Measurements from ENCODE around the gene OVCH2. TPM values are rescaled to one million over a fixed set of nuclear protein-coding genes. Genes with fewer than 3 reads are reported as not detected.
A peak's percentile ranks its signal among the peaks of the same experiment; 100 is the strongest.

OVCH2 gene
- total and polyA plus RNA-seq, 8 donors = 0.10 to 1.8 (median 0.73) TPM; not detected in 5

GRCh38 chr11:7645206-7645605 lies 61.1 kb downstream of the OVCH2 start:
- no peak for TF ChIP-seq POLR2A (IDR thresholded peaks at IDR 0.05)
- TF ChIP-seq, protein P1, sequence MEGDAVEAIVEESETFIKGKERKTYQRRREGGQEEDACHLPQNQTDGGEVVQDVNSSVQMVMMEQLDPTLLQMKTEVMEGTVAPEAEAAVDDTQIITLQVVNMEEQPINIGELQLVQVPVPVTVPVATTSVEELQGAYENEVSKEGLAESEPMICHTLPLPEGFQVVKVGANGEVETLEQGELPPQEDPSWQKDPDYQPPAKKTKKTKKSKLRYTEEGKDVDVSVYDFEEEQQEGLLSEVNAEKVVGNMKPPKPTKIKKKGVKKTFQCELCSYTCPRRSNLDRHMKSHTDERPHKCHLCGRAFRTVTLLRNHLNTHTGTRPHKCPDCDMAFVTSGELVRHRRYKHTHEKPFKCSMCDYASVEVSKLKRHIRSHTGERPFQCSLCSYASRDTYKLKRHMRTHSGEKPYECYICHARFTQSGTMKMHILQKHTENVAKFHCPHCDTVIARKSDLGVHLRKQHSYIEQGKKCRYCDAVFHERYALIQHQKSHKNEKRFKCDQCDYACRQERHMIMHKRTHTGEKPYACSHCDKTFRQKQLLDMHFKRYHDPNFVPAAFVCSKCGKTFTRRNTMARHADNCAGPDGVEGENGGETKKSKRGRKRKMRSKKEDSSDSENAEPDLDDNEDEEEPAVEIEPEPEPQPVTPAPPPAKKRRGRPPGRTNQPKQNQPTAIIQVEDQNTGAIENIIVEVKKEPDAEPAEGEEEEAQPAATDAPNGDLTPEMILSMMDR (IDR thresholded peaks at IDR 0.05) = no peak
- no peak for TF ChIP-seq EP300 (IDR thresholded peaks at IDR 0.05)
- TF ChIP-seq POLR2AphosphoS5 (IDR thresholded peaks at IDR 0.05) = no peak
- H3K36me3 ChIP-seq = peaks cover 34 to 80% (median 69%) of the 10 kb centered on the region in 4 donors
- no peak overlapping the region for H3K4me3 ChIP-seq
- DNase-seq = no peak
- H3K4me1 ChIP-seq = peaks cover 0 to 14% (median 0%) of the 10 kb centered on the region in 4 donors
- no peak overlapping the region for H3K27ac ChIP-seq
- H3K9me3 ChIP-seq = no peaks in the 10 kb centered on the region
- intact Hi-C loops (cut with DNase I; ENCODE audit: low total_unique reads) = no loop called here
- no peaks in the 10 kb centered on the region for H3K27me3 ChIP-seq
- 77 to 89% (median 83%) methylated on average over 3 of the region's 3 CpGs for WGBS, 5 donors

- Histone ChIP-seq H3K4me1 (peaks cover 7 to 30% (median 11%) of the 10 kb centered on the region in 4 donors), H3K27ac (no peak overlapping the region), H3K4me3 (no peak overlapping the region), H3K9me3 (no peaks in the 10 kb centered on the region), H3K36me3 (peaks cover 20 to 71% (median 54%) of the 10 kb centered on the region in 4 donors), H3K27me3 (no peaks in the 10 kb centered on the region)
- intact Hi-C loops (cut with DNase I; ENCODE audit: low total_unique reads) = no loop called here
- no peak for DNase-seq
- no peak for TF ChIP-seq POLR2A (IDR thresholded peaks at IDR 0.05)
- no peak for TF ChIP-seq POLR2AphosphoS5 (IDR thresholded peaks at IDR 0.05)
- 56 to 75% (median 68%) methylated on average over 4 of the region's 4 CpGs for WGBS, 5 donors
Observed at GRCh38 chr11:7643314-7643713, 63.0 kb downstream of the OVCH2 start.

- Histone ChIP-seq H3K27me3 (no peaks in the 10 kb centered on the region), H3K4me3 (no peak overlapping the region), H3K4me1 (peaks cover 7 to 34% (median 13%) of the 10 kb centered on the region in 4 donors), H3K27ac (no peak overlapping the region), H3K9me3 (no peaks in the 10 kb centered on the region), H3K36me3 (peaks cover 20 to 71% (median 55%) of the 10 kb centered on the region in 4 donors)
- intact Hi-C loops (cut with DNase I; ENCODE audit: low total_unique reads) = no loop called here
- DNase-seq = no peak
- TF ChIP-seq EP300 (IDR thresholded peaks at IDR 0.05) (no peak), POLR2A (IDR thresholded peaks at IDR 0.05) (no peak), POLR2AphosphoS5 (IDR thresholded peaks at IDR 0.05) (no peak)
- TF ChIP-seq, protein P1 (IDR thresholded peaks at IDR 0.05) = no peak
- WGBS, 5 donors = 30 to 54% (median 41%) methylated on average over 4 of the region's 4 CpGs
Observed at GRCh38 chr11:7642747-7643146, 63.5 kb downstream of the OVCH2 start.

DNA sequence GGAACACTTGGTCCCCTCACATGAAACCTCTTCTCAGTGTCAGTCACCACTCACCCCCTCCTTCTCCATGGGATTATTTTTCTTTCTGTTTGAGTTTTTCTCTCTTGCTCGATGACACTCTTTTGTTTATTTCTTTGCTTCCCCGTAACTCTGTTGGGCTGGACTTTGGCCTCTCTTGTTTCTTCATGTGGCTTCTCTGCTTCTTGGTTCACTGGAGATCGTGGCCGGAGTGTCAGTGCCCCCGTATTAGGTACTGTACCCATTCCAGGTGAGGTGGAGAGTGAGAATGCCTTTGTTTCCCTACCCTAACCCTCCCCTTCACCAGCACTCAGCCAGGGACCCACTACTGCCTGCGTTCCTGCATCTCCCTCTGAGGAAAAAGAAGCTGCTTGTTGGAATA lies 65.5 kb downstream of the OVCH2 start:
- no peak for DNase-seq
- WGBS, 5 donors = 52 to 72% (median 60%) methylated on average over 6 of the region's 6 CpGs
- Histone ChIP-seq H3K4me3 (no peak overlapping the region), H3K27ac (peak overlapping the region in 2 of 5 donors; percentile 11 to 35), H3K27me3 (no peaks in the 10 kb centered on the region), H3K9me3 (no peaks in the 10 kb centered on the region), H3K4me1 (peaks cover 7 to 25% (median 13%) of the 10 kb centered on the region in 4 donors), H3K36me3 (peaks cover 29 to 80% (median 70%) of the 10 kb centered on the region in 4 donors)
- intact Hi-C loops (cut with DNase I; ENCODE audit: low total_unique reads) = no loop called here
- TF ChIP-seq EP300 (IDR thresholded peaks at IDR 0.05) = no peak
- TF ChIP-seq POLR2A (IDR thresholded peaks at IDR 0.05) = no peak
- TF ChIP-seq POLR2AphosphoS5 (IDR thresholded peaks at IDR 0.05) = no peak
- TF ChIP-seq, protein P1 (IDR thresholded peaks at IDR 0.05) = no peak

- TF ChIP-seq POLR2AphosphoS5 (IDR thresholded peaks at IDR 0.05) (no peak), POLR2A (IDR thresholded peaks at IDR 0.05) (no peak), EP300 (IDR thresholded peaks at IDR 0.05) (no peak)
- TF ChIP-seq, protein P1 (IDR thresholded peaks at IDR 0.05) = no peak
- Histone ChIP-seq H3K36me3 (peaks cover 29 to 83% (median 74%) of the 10 kb centered on the region in 4 donors), H3K4me1 (peaks cover 7 to 25% (median 13%) of the 10 kb centered on the region in 4 donors), H3K9me3 (no peaks in the 10 kb centered on the region), H3K27ac (peak overlapping the region; percentile 5 to 74 (median 28)), H3K27me3 (no peaks in the 10 kb centered on the region), H3K4me3 (no peak overlapping the region)
- WGBS, 5 donors = 25 to 51% (median 41%) methylated on average over 3 to 5 of the region's 5 CpGs
- intact Hi-C loops (cut with DNase I; ENCODE audit: low total_unique reads) = no loop called here
- DNase-seq = peak; percentile 39 to 83
Observed at GRCh38 chr11:7639643-7640025, 66.6 kb downstream of the OVCH2 start.

All from stomach (tissue), 9 donors.